Stimulated activated CD4-positive, alpha-beta T cell treated with anti-CD3 and anti-CD28 coated beads, Interleukin-4, amount 100 ng/mL, for 24 hours (primary cell): Measurements from ENCODE around the gene DCDC2B.
"Not testable (repeated sequence)": the region's sequence is repeated elsewhere in the genome, so short reads cannot be mapped to it uniquely, and the experiment has no call there.

Source experiments
- DNase-seq: peaks from one replicate; pipeline ENCODE4 v3.0.0-alpha.2; 2020

Gene DCDC2B

GRCh38 chr1:32228771-32229170, 19.9 kb downstream of the DCDC2B start:
- no peak for DNase-seq

GRCh38 chr1:32231843-32232432, 23.0 kb downstream of the DCDC2B start:
- DNase-seq: no peak

- DNase-seq: no peak
Observed at GRCh38 chr1:32232558-32233304, 23.8 kb downstream of the DCDC2B start.

- no peak for DNase-seq
Observed at GRCh38 chr1:32234792-32235191, 25.9 kb downstream of the DCDC2B start.

- DNase-seq: no peak
Observed at GRCh38 chr1:32239337-32239736, 30.4 kb downstream of the DCDC2B start.

GRCh38 chr1:32239790-32240139, 30.9 kb downstream of the DCDC2B start:
- DNase-seq: no peak

GRCh38 chr1:32240140-32240951, 31.5 kb downstream of the DCDC2B start:
- DNase-seq: peak; percentile 53

- DNase-seq: peak; percentile 34
Observed at GRCh38 chr1:32241001-32241763, 32.3 kb downstream of the DCDC2B start.

GRCh38 chr1:32242341-32242851, 33.5 kb downstream of the DCDC2B start:
- DNase-seq: no peak

GRCh38 chr1:32246888-32247273, 38.0 kb downstream of the DCDC2B start, which contains the start of gene FAM167B:
FAM167B (plus strand) TSS chr1:32247222; CDS start chr1:32247422, 200 bp downstream.
- DNase-seq: no peak

GRCh38 chr1:32247452-32247851, 38.6 kb downstream of the DCDC2B start:
- no peak for DNase-seq

GRCh38 chr1:32247983-32248889, 39.3 kb downstream of the DCDC2B start:
- peak; percentile 83 for DNase-seq

GRCh38 chr1:32249831-32250525, 41.1 kb downstream of the DCDC2B start:
- peak; percentile 82 for DNase-seq

- peak; percentile 71 for DNase-seq
Observed at GRCh38 chr1:32250893-32251716, 42.2 kb downstream of the DCDC2B start, which contains the start of gene LCK. LCK (plus strand) TSS chr1:32251265; CDS start chr1:32274330, 23,065 bp downstream.

GRCh38 chr1:32255072-32256071, 46.5 kb downstream of the DCDC2B start:
- DNase-seq: no peak

GRCh38 chr1:32256473-32257226, 47.8 kb downstream of the DCDC2B start:
- no peak for DNase-seq

GRCh38 chr1:32257227-32257508, 48.3 kb downstream of the DCDC2B start:
- DNase-seq: no peak

- DNase-seq: not testable (repeated sequence)
Observed at GRCh38 chr1:32263236-32263593, 54.3 kb downstream of the DCDC2B start.
